Measurements from ENCODE around the gene ETFBKMT.

ETFBKMT gene

GRCh38 chr12:31655208-31655607 lies 4.3 kb upstream of the ETFBKMT start:
- DNase-seq (ENCODE audit: extremely low spot score), result no peak
- ChIA-PET CTCF (no interaction called here), POLR2A (no interaction called here)
- TF ChIP-seq SUZ12 (IDR thresholded peaks at IDR 0.05) (no peak), LEF1 (IDR thresholded peaks at IDR 0.05; ENCODE audit: borderline replicate concordance) (no peak), PKNOX1 (IDR thresholded peaks at IDR 0.05) (peak; percentile 39; the same call in 1 of the 2 replicates), FOXA1 (IDR thresholded peaks at IDR 0.05) (no peak), FOXK2 (IDR thresholded peaks at IDR 0.05) (no peak), ZNF384 (IDR thresholded peaks at IDR 0.05) (no peak), CTBP1 (IDR thresholded peaks at IDR 0.05; ENCODE audit: borderline replicate concordance) (no peak)

DNA sequence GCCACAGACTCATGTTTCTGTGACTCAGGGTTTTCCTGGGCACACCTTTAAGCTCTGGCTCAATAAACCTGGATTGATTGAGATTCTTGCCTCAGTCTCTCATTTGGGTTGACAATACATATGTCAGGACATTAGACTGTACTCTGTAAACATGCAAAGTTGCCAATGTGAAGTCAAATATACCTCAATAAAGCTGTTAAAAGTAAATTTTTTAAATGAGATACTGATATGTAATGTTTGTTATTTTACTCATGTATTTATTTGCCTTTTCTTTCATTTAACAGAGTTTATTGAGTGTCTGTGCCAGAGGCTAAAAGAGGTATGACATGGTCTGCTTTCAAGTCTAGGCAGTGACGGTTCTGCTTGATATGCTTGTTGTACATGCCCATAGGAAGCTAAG lies 3.7 kb upstream of the ETFBKMT start:
- ChIA-PET CTCF (interaction anchor here (0.5 kb wide), 1 partner anchor 421 kb away, joined by 3 read pairs; no protein-coding TSS in a partner anchor), POLR2A (no interaction called here)
- DNase-seq (ENCODE audit: extremely low spot score), result no peak
- TF ChIP-seq PKNOX1 (IDR thresholded peaks at IDR 0.05), result no peak

GRCh38 chr12:31658471-31659086 lies 909 bp upstream of the ETFBKMT start:
- TF ChIP-seq L3MBTL2 (conservative IDR thresholded peaks at IDR 0.05), result no peak
- peak; percentile 82 for TF ChIP-seq ZNF384 (IDR thresholded peaks at IDR 0.05)
- ChIA-PET CTCF (interaction anchor here (1.0 kb wide), 1 partner anchor 84 kb away, joined by 3 read pairs; no protein-coding TSS in a partner anchor), POLR2A (interaction anchor here (0.6 to 1.4 kb wide), 15 partner anchors 8 to 447 kb away, joined by 3 to 8 read pairs (median 3); partner anchors contain the start of gene AMN1)
- no peak for DNase-seq (ENCODE audit: extremely low spot score)

GRCh38 chr12:31662176-31662849 lies 2.8 kb downstream of the ETFBKMT start:
- ChIA-PET POLR2A (no interaction called here), CTCF (no interaction called here)
- no peak for DNase-seq (ENCODE audit: extremely low spot score)
- TF ChIP-seq L3MBTL2 (conservative IDR thresholded peaks at IDR 0.05) (no peak), SUZ12 (IDR thresholded peaks at IDR 0.05) (no peak), BHLHE40 (IDR thresholded peaks at IDR 0.05; ENCODE audit: borderline replicate concordance) (no peak), LEF1 (IDR thresholded peaks at IDR 0.05; ENCODE audit: borderline replicate concordance) (no peak), FOXM1 (IDR thresholded peaks at IDR 0.05; ENCODE audit: borderline replicate concordance) (no peak), CTBP1 (IDR thresholded peaks at IDR 0.05; ENCODE audit: borderline replicate concordance) (no peak), FOXK2 (IDR thresholded peaks at IDR 0.05) (no peak), ZNF384 (IDR thresholded peaks at IDR 0.05) (no peak), ELF4 (IDR thresholded peaks at IDR 0.05) (no peak), TARDBP (IDR thresholded peaks at IDR 0.05) (no peak), FOXA1 (IDR thresholded peaks at IDR 0.05) (no peak), SP1 (IDR thresholded peaks at IDR 0.05) (no peak), NFRKB (IDR thresholded peaks at IDR 0.05) (no peak), ARNT (IDR thresholded peaks at IDR 0.05) (no peak), PKNOX1 (IDR thresholded peaks at IDR 0.05) (no peak), HDGF (IDR thresholded peaks at IDR 0.05; ENCODE audit: borderline replicate concordance) (no peak)

GRCh38 chr12:31663576-31663975 lies 4.1 kb downstream of the ETFBKMT start:
- ChIA-PET CTCF (no interaction called here), POLR2A (no interaction called here)
- no peak for DNase-seq (ENCODE audit: extremely low spot score)

More at GRCh38 chr12:31663576-31663975, 4.1 kb downstream of the ETFBKMT start:
- no peak for TF ChIP-seq TARDBP (IDR thresholded peaks at IDR 0.05)
- no peak for TF ChIP-seq FOXK2 (IDR thresholded peaks at IDR 0.05)
- no peak for TF ChIP-seq PKNOX1 (IDR thresholded peaks at IDR 0.05)
- no peak for TF ChIP-seq FOXM1 (IDR thresholded peaks at IDR 0.05; ENCODE audit: borderline replicate concordance)
- no peak for TF ChIP-seq NFRKB (IDR thresholded peaks at IDR 0.05)
- no peak for TF ChIP-seq SUZ12 (IDR thresholded peaks at IDR 0.05)
- no peak for TF ChIP-seq BHLHE40 (IDR thresholded peaks at IDR 0.05; ENCODE audit: borderline replicate concordance)
- TF ChIP-seq LEF1 (IDR thresholded peaks at IDR 0.05; ENCODE audit: borderline replicate concordance), result no peak
- TF ChIP-seq FOXA1 (IDR thresholded peaks at IDR 0.05), result no peak
- TF ChIP-seq ZNF384 (IDR thresholded peaks at IDR 0.05), result no peak
- TF ChIP-seq ELF4 (IDR thresholded peaks at IDR 0.05), result no peak
- TF ChIP-seq L3MBTL2 (conservative IDR thresholded peaks at IDR 0.05), result no peak
- TF ChIP-seq CTBP1 (IDR thresholded peaks at IDR 0.05; ENCODE audit: borderline replicate concordance), result no peak
- no peak for TF ChIP-seq ARNT (IDR thresholded peaks at IDR 0.05)
- no peak for TF ChIP-seq HDGF (IDR thresholded peaks at IDR 0.05; ENCODE audit: borderline replicate concordance)
- TF ChIP-seq SP1 (IDR thresholded peaks at IDR 0.05), result no peak
